Right renal pelvis (tissue), 4 donors: ENCODE results near the gene SOD1. TPM values are rescaled to one million over a fixed set of nuclear protein-coding genes. Genes with fewer than 3 reads are reported as not detected.

Experiments used
- polyA plus RNA-seq, 4 donors: library from polyadenylated mRNA; unstranded; fragments of 120-200 nt; gene quantifications; one replicate each; pipeline ENCODE4 v1.2.1, GENCODE V29; 2013; ENCODE audit not compliant: insufficient read length in 4 of 4

SOD1 gene
- polyA plus RNA-seq, 4 donors: 275 to 293 (median 284) TPM

Other genes starting within 250 kb of the SOD1 start
- gene SCAF4, start 72.4 kb downstream of the SOD1 start, polyA plus RNA-seq: 10 to 100 TPM; 32.8 to 42.4 (median 35.6) TPM
- gene HUNK, start 213.3 kb downstream of the SOD1 start, polyA plus RNA-seq: 10 to 100 TPM; 16.1 to 18.7 (median 18.1) TPM